NCI-H2196 treated with DMSO at 0.1 percent for 48 hours (cell line): ENCODE measurements around the gene SUCLG2.

ENCODE experiments used
- DNase-seq: peaks from one replicate; lab custom pipeline; 2025; ENCODE audit not compliant: unreplicated experiment; lab: John Stamatoyannopoulos, UW

Gene SUCLG2

DNA sequence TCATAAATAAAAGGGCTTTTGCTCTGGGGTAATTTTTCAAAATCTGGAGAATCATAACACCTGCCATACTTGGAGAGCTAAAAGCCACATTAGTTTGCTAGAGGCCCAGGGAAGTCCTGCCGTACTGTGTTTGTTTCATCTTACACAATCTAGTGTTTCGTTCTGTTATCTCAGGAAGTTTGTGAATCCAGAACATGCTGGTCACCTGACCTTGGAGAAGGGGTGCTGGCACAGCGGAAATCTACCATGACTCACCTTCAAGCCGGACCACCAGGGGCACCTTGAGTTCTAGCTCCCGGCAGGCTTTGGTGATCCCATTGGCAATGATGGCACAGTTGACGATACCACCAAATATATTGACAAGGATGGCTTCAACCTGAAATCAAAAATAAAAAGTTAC, 253.9 kb downstream of the SUCLG2 start:
- DNase-seq = no peak

DNA sequence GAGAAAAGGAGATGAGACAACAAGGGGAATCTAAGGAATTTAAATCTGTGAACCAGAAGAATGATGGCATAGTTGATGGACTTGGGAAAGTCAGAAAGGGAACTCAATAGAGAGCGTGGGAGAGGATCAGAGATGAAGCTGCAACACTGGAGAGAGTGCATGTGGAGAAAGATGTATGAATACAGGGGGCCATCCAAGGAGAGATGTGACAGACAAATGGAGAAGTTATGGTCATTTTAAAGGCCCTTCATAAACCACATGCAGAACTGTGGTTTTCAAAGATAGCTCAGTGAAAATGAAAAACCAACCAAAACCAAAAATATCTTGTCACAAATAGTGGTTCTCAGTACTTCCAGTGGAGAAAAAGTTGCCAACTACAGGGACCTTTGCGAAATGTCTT, 265.2 kb downstream of the SUCLG2 start:
- DNase-seq = no peak

DNA sequence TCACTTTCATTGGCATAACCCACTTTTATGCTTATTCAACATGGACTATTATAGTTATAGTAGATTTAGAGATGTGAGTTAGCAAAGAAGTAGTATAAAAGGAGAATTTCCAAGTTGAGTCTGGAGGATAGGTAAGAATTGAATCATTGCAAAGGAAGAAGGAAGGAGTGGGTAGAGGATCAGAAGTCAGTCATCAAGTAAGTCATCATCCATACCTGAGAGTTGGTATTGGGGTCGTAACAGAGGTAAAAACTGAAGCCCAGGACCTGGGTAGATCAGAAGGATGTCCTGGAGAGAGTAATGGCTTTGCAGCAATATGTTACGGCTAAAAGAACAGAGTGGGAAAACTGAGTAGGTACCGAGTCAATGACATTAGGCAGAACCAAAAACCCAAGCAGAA, 265.7 kb downstream of the SUCLG2 start:
- no peak for DNase-seq

DNA sequence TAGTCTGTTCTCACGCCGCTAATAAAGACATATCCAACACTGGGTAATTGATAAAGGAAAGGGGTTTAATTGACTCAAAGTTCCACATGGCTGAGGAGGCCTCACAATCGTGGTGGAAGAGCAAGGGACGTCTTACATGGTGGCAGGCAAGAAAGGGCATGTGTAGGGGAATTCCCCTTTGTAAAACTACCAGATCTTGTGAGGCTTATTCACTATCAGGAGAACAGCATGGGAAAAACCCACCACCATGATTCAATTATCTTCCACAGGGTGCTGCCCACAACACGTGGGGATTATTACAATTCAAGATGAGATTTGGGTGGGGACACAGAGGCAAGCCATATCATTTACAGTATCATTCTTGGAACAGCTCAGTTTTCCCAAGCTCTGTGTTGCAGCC, 268.0 kb downstream of the SUCLG2 start:
- no peak for DNase-seq

DNA sequence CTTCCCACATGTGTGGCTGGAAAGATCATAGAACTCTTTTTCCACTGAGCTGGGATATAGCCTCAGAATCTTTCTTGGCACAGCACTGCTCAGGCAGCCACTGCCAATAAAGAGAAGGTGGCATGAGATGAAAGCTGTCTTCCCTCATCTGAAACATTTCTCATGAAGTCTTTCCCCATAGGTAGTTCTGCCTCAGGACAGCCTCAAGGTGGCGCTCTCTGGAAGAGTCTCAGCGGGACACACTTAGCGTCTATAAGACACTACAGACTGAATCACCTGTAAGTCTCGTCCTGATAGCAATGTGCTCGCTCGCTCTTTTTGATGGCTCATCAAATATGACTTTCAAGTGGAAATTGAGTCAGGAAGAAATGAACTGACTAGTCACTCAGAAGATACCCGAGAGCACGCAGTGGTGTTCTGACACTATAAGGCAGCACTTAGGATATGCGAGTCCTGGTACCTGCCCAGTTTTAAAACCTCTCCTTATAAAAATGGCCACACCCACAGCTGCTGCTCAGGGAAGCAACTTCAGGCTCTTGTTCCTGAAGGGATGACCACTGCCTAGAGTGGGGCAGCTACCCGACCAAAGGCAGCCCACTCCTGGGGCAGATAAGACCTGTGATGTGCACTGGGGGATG, 269.5 kb downstream of the SUCLG2 start:
- no peak for DNase-seq

DNA sequence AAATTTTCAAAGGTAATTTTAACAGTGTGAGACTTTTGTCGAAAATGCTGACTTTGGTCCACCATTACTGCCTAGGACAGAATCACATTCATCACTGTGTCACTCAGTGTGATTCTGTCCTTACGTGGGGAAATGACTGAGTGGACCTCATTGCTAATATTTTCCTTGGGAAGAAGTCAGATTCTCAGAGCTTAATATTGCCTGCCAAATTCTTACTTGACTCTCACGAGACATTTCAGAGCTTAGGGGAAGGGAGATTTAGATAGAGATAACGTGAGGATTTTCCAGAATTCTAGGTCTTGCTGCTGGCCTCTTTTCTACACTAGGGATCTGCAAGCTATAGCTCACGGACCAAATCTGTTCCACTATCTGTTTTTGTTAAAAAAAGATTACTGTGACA, 270.4 kb downstream of the SUCLG2 start:
- DNase-seq = no peak

DNA sequence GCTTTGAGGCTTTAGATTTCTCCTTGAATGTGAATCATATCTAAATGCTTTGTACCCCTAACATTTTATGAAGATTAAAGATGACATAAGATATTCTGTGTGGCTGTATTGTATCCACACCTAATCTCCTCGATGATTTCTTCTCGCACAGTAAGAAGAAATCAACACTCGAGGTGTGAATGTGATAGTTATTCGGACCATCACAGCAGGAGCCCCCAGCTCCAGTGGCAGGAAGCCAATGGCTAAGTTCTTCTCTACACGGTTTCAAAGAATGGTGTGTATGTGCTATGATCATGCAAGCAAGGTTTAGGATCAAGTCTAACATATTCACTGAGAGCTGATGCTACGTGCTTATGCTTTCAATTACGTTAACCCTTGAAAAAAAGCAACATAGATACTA, 271.0 kb downstream of the SUCLG2 start:
- DNase-seq = no peak

DNA sequence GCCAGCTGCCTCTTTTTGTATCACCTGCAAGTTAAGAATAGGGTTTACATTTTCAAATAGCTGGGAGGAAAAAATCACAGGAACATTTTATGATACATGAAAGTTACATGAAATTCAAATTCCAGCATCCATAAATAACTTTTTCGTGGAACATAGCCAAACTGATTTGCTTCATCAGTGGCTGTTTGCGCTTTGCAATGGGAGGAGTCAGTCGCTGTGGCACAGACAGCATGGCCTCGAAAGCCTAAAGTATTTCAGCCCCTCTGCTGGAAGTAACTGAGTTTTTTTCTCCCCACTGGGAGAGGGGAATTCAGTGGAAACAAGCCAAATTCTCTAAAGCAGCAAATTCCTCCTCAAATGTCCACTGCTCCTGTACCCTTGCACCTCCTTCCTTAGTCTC, 271.9 kb downstream of the SUCLG2 start:
- DNase-seq = no peak

DNA sequence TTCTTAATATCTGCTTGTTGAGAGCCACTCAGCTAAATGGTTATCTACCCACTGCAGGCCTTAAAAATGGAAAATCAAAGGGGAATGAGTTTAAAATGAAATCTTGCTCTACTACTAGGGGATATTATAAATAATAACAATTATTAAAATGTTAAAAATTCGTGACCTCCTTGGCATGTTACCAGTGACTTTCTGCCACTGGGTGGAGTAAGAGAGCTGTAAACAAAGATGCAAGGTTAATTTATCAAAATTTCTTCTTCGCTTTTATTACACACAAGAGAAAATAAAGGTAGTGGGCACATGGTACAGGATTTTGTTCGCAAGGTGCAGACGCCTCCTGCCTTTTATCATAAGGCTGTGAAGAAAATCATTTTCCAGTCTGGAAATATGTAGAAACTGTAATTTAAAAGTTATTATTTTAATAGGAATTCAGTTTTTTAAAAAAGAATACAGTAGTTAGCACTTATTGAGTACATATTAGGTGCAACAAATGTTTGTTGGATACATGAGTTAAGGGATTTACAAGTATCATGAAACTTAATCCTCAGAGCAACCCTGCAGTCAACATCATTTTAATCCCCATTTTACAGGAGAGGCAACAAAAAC, 272.6 kb downstream of the SUCLG2 start:
- DNase-seq = no peak

DNA sequence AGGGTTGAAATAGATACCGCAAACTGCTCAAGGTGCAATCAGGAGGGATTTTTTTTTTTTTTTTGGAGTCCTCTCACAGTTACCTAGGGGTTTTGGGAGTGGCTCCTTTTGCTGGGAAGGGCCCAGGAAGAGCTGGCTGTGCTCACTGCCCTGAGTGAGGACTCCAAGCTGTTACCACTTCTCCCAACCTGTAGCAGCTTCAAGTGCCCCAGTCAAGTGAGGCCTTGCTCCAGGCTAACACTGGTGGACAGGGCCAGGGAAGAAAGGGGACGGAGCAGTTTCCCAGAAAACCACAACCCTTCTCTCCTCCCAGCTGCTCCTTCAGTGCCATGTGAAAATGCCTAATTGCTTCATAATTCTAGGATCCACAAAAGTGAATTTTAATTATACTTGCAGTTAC, 274.3 kb downstream of the SUCLG2 start:
- no peak for DNase-seq

DNA sequence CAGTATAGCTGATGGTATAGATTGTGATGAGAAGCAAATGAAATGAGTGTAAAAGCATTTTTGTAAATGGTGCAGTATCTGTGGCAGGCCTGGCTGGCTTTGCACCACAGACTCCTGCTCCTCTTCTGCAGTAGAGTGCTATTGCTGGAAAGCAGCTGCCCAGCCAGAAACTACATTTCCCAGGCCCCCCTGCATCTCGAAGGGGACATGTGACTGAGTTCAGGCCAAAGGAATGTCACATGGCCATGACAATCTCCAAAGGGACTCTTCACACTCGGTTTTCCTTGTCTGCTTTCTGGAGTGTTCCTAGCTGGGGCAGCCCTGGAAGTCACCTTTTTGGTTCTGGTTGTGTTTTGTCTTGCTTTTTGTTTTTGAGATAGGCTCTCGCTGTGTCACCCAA, 277.1 kb downstream of the SUCLG2 start:
- DNase-seq = no peak

DNA sequence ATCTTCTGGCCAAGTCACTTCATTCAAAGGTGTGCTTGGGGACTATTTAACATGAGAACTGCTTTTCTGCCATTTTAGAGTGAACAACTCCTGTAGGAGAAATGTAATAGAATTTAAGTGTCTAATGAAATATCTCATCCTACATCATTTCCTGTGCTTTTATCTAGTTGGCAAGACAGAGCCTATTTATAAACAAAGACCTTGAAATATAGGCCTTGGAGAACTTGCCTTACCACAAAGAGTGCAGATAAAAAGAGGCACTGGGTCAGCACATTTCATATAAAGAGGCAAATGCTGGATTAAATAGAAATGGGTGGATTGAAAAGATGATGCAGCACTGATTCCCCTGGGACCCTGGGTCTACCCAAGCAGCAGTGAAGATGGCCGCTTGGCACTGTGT, 278.0 kb downstream of the SUCLG2 start:
- DNase-seq = no peak

DNA sequence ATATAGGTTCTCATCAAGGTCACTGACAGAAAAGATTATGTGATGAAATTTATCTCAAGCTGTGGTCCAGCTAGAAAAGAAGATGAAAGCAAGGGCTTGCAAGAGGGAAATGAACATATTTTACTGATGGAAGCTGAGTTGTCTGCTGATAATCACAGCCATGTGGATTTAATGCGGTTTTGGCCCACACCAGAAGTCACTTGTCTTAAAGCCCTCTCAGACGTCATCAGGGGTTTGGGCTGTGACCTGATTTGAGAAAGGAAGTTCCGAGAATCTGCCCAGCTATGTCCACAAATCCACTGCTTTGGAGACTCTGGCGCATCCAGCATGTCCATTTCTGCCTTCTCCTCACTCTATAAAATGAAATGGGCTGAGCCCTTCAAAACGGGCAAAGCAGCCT, 278.4 kb downstream of the SUCLG2 start:
- DNase-seq = no peak

DNA sequence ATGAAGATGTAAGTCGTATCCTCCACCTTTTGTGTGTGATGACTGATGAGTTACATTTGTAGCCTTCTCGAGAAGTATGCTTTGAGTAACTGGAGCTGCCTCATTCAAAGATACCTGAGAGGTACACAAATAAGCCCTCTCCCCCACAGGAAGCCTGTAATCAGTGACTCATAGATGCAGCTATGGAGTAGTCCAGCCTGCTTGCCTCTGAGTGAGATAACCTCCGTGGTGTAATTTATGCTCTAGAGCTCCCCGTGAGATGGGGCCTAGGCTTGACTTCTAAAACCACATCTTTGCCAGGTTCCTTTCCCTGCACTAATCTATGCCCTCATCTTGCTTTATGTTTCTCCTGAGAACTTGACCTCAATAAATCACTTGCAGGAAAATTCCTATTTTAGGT, 291.7 kb downstream of the SUCLG2 start:
- DNase-seq = no peak

DNA sequence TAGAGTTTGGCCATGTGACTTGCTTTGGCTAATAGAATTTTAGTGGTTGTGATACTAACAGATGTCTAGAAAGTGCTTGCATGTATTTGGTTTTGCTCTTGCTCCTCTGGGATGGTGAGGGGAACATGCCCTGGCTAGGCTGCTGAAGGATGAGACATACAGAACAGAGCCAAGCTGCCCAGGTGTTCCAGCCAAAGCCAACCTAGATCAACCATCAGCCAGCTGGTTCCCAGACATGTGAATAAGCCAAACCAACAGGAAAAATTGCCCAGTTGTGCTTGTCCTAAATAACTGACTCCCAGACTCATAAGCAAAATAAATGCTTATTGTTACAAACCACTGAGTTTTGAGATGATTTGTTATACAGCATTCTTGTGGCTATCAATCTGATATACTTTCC, 292.6 kb downstream of the SUCLG2 start:
- no peak for DNase-seq

DNA sequence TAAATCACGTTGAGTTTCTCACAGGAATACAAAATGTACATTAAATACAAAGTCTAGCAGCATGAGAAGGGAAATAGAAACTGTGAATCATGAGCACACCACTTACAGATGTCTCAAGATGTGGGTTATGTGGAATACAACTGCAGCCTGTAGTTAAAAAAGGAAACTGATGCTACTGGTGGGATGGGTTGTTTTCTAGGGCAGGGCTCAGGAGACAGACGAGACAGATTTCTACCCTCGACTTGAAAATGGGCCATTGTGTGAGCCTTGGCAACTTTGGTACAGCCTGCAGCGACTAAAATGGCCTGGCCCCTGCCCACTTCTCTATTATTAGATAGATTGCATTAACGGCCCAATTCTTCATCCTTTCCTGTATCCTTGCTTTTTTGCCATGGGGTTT, 293.1 kb downstream of the SUCLG2 start:
- no peak for DNase-seq

DNA sequence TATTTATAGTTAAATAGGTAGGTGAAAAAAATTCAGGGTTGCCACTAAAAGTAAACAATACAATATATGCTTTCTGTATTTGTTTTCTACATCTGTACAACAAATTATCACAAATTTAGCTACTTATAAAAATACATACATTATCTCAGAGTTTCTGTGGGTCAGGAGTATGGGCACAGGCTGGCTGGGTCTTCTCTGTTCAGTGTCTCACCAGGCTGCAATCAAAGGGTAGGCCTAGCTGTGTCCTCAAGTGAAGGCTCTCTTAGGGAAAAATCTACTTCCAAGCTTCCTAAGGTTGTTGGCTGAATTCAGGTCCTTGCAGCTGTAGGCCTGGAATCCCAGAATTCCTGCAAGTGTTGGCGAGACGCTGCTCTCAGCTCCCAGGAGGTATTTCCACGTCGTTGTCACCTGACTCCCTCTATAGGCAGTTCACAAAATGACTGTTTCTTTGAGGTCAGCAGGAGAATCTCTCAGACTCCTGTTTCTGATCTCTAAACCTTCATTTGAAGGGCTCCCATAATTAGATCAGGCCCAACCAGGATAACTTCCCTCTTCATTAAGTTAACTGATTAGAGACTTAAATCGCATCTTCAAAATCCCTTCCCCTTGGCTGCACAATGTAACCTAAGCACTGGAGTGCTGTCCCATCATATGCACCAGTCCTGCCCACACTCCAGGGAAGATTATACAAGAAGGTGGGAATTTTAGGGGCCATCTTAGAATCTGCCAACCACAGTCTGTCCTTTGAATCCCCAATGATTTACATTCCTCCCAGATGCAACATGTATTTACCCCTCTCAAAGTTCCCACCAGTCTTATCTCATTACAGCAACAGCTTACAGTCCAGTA, 296.6 kb downstream of the SUCLG2 start:
- DNase-seq = no peak

DNA sequence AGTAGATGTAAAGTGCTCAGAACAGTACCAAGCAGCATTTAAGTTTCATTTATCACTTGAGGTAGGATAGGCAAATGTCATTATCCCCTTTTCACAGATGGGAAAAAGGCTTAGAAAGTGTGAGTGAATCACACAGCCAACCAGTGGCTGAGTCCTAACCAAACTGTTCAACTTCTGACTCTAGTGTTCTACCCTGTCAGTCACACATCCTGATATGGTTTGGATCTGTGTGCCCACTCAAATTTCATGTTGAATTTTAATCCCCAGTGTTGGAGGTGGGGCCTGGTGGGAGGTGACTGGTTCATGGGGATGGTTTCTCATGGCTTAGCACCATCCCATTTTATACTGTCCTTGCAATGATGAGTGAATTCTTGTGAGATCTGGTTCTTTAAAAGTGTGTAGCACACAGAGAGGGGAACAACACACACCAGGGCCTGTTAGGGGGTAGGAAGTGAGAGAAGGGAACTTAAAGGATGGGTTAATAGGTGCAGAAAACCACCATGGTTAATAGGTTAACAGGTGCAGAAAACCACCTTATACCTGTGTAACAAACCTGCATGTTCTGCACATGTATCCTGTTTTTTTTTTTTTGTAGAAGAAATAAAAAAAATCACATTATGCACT, 304.7 kb downstream of the SUCLG2 start:
- DNase-seq = no peak

DNA sequence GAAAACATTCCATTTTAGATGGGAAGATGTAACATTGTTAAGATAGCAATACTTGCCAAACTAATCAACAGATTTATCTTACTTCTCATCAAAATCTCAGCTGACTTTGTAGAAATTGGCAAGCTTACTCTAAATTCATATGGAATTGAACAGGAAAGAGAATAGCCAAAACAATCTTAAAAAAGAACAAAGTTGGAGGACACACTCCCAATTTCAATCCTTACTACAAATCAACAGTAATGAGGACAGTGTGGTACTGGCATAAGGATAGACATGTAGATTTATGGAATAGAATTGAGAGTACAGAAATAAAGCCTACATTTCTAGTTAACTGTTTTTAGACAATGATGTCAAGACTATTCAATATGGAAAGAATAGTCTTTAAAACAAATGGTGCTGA, 308.3 kb downstream of the SUCLG2 start:
- DNase-seq = no peak

DNA sequence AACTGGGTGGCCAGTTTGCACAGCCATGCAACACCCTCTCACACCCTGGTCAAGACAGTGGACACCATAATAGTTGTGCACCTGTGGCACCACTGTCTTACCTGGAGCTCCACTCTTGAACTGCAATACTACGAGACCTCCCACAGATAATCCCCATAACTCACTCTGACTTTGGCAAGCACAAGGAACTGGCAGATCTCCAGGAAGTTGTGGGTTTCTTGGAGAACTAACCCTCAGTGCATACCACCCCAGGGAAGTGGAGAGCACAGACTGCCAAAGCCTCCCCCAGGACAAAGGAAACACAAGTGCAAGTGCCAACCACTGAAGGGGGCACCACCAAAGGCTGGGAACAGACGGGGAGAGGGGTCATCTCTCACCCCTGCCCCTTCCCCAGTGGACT, 318.6 kb downstream of the SUCLG2 start:
- DNase-seq = no peak

DNA sequence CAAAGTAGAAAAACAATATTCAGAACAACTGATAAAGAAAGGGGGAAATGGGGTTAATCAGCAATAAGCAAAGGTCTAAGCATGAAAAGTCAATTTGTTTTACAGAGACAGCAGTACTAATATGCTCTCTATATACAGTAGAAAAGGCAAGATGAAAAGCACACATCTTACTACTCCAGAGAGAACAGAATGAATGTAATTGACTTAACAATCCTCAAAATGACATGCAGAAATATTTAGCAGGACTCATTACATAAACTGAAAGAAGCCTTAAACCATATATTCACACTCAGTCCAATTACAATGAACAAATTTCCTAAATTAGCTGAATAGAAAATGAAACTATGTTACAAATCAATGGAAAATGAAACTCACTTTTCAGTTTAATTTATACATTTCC, 319.8 kb downstream of the SUCLG2 start:
- DNase-seq = no peak

DNA sequence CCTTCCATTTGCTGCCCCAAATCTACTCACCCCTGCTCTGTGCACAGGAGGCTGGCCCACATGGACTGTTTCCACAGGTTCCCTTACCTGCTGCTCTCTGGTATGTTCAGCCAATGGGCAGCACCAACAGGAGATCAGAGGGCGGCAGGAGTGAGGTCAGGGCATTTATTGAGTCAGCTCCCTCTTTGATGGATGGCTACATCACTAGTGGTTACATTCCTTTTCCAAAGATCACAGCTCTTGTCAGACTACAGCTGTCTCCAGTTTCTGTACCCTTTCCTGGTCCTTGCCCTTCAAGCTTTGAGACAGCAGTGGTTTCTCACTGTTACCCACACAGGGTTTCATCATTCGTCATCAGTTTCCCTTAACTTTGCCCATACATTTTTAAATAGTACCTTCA, 325.1 kb downstream of the SUCLG2 start:
- no peak for DNase-seq
